GM21390 (cell line): ENCODE measurements around the gene HOXD12.

Experiments used
- ATAC-seq: cut with Tn5 transposase; IDR thresholded peaks from one replicate; pipeline ENCODE4 v1.9.1; 2021; ENCODE audit not compliant: unreplicated experiment

Gene HOXD12

GRCh38 chr2:176118601-176119339, 19.2 kb downstream of the HOXD12 start:
- no peak for ATAC-seq

- ATAC-seq: no peak
These were observed 21.0 kb downstream of the HOXD12 start for GRCh38 chr2:176120364-176121189.

- no peak for ATAC-seq
These were observed 21.8 kb downstream of the HOXD12 start for GRCh38 chr2:176121190-176122051.

GRCh38 chr2:176122052-176122682, 22.6 kb downstream of the HOXD12 start:
- ATAC-seq: no peak

- no peak for ATAC-seq
These were observed 23.3 kb downstream of the HOXD12 start, which contains the start of gene HOXD9 for GRCh38 chr2:176122683-176123410. HOXD9 (plus strand) TSS chr2:176122719; CDS start chr2:176122769, 50 bp downstream.

- ATAC-seq: no peak
These were observed 24.0 kb downstream of the HOXD12 start for GRCh38 chr2:176123411-176124109.

GRCh38 chr2:176124110-176124946, 24.7 kb downstream of the HOXD12 start:
- ATAC-seq: no peak

GRCh38 chr2:176124947-176125771, 25.6 kb downstream of the HOXD12 start:
- ATAC-seq: no peak

GRCh38 chr2:176125772-176126054, 26.1 kb downstream of the HOXD12 start:
- no peak for ATAC-seq

- ATAC-seq: no peak
These were observed 27.6 kb downstream of the HOXD12 start for GRCh38 chr2:176126929-176127773.

GRCh38 chr2:176127774-176128072, 28.1 kb downstream of the HOXD12 start:
- no peak for ATAC-seq

GRCh38 chr2:176128172-176128981, 28.8 kb downstream of the HOXD12 start:
- ATAC-seq: no peak

- no peak for ATAC-seq
These were observed 29.6 kb downstream of the HOXD12 start, which contains the start of gene HOXD8 for GRCh38 chr2:176128982-176129796. HOXD8 (plus strand) TSS chr2:176129705; CDS start chr2:176130367, 662 bp downstream.

GRCh38 chr2:176129813-176130146, 30.2 kb downstream of the HOXD12 start:
- no peak for ATAC-seq

GRCh38 chr2:176130147-176130956, 30.8 kb downstream of the HOXD12 start:
- ATAC-seq: no peak
